ENCODE results near the gene FGF8. TPM values are rescaled to one million over a fixed set of nuclear protein-coding genes. Genes with fewer than 3 reads are reported as not detected.
"Not testable (repeated sequence)": the region's sequence is repeated elsewhere in the genome, so short reads cannot be mapped to it uniquely, and the experiment has no call there.

The FGF8 gene
- total RNA-seq, 2 donors from 2014 or later: 13.3 to 46.5 TPM

DNA sequence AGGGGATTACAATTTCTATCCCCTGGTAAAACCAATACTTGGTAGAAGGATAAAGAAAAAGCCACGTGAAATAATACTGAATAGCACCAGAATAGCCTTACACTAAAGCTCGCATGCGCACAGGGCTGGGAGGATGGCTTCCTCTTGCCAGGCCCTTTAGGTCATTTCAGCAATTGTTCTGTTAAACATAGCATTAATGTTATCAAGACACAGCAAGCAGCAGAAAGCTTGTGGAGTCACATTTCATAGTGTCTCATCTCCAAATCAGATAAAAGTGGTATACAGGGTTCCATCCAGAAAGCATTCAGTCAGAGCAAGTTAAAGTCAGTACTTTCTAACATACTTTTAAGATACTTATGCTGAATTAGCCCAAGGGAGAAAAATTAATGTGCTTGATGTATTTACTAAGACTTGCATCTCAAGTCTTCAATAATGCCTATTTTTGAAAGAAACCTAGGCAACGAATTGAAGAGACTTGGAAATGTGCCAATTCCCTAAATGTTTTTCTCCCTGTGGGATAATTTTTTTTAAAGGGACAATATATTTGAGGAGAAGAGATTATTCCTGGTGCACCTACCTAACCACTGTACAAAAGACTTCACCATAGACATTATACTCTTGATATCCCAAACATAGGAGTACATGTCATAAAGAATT is 21.6 kb upstream of the FGF8 start:
- 94 to 100% methylated on average over 3 to 4 of the region's 4 CpGs for WGBS, 2 experiments (ENCODE audit: insufficient coverage in 1 of 2, insufficient read length in 1 of 2)
- Histone ChIP-seq H3K9me3 (ENCODE audit: control insufficient read depth, low read length) (no peaks in the 10 kb centered on the region), H3K9ac (ENCODE audit: extremely low read depth, low read length, poor library complexity, severe bottlenecking) (no peak overlapping the region), H3K27me3 (ENCODE audit: control insufficient read depth, insufficient read depth, low read length, poor library complexity, severe bottlenecking) (no peaks in the 10 kb centered on the region), H3K36me3 (ENCODE audit: control insufficient read depth, insufficient read depth, low read length) (peaks cover 95% of the 10 kb centered on the region), H3K4me3 (ENCODE audit: low read length) (no peak overlapping the region), H3K4me1 (ENCODE audit: control insufficient read depth, insufficient read depth, low read length) (no peaks in the 10 kb centered on the region), H3K27ac (ENCODE audit: low read depth, low read length) (no peak overlapping the region)
- no peak for DNase-seq
- Mint-ChIP-seq H3K9me3 (no peaks in the 10 kb centered on the region), H3K4me3 (no peak overlapping the region), H3K36me3 (ENCODE audit: low read depth) (peaks cover 87% of the 10 kb centered on the region), H3K4me1 (no peaks in the 10 kb centered on the region), H3K27ac (no peak overlapping the region), H3K27me3 (ENCODE audit: insufficient read depth) (no peaks in the 10 kb centered on the region)
- TF ChIP-seq, protein P1, sequence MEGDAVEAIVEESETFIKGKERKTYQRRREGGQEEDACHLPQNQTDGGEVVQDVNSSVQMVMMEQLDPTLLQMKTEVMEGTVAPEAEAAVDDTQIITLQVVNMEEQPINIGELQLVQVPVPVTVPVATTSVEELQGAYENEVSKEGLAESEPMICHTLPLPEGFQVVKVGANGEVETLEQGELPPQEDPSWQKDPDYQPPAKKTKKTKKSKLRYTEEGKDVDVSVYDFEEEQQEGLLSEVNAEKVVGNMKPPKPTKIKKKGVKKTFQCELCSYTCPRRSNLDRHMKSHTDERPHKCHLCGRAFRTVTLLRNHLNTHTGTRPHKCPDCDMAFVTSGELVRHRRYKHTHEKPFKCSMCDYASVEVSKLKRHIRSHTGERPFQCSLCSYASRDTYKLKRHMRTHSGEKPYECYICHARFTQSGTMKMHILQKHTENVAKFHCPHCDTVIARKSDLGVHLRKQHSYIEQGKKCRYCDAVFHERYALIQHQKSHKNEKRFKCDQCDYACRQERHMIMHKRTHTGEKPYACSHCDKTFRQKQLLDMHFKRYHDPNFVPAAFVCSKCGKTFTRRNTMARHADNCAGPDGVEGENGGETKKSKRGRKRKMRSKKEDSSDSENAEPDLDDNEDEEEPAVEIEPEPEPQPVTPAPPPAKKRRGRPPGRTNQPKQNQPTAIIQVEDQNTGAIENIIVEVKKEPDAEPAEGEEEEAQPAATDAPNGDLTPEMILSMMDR (conservative IDR thresholded peaks at IDR 0.05): no peak

DNA sequence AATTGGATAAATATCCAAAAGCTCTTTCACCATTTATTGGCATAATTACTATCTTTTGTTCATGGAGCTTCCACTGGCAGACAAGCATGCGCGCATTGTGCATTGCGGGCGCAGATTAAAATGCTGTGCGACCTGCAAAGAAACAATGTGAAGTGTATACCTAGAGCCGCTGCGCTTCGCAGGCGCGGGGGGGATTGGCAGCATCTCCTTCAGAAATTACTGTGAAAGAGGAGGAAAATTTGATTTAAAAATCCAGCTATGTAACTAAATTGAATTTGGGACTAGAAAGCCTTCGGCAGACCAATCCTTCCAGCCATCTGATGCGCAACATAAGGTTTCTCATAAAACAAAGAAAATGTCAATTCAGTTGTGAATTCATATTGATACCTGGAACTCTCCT is 17.6 kb upstream of the FGF8 start:
- Histone ChIP-seq H3K4me3 (ENCODE audit: low read length) (no peak overlapping the region), H3K9ac (ENCODE audit: extremely low read depth, low read length, poor library complexity, severe bottlenecking) (no peak overlapping the region), H3K4me1 (ENCODE audit: control insufficient read depth, insufficient read depth, low read length) (no peaks in the 10 kb centered on the region), H3K9me3 (ENCODE audit: control insufficient read depth, low read length) (no peaks in the 10 kb centered on the region), H3K27me3 (ENCODE audit: control insufficient read depth, insufficient read depth, low read length, poor library complexity, severe bottlenecking) (no peaks in the 10 kb centered on the region), H3K36me3 (ENCODE audit: control insufficient read depth, insufficient read depth, low read length) (peaks cover 92% of the 10 kb centered on the region), H3K27ac (ENCODE audit: low read depth, low read length) (no peak overlapping the region)
- Mint-ChIP-seq H3K4me3 (no peak overlapping the region), H3K27ac (no peak overlapping the region), H3K27me3 (ENCODE audit: insufficient read depth) (no peaks in the 10 kb centered on the region), H3K4me1 (no peaks in the 10 kb centered on the region), H3K9me3 (no peaks in the 10 kb centered on the region), H3K36me3 (ENCODE audit: low read depth) (peaks cover 79% of the 10 kb centered on the region)
- TF ChIP-seq, protein P1 (conservative IDR thresholded peaks at IDR 0.05): no peak
- no peak for DNase-seq
- WGBS, 2 experiments (ENCODE audit: insufficient coverage in 1 of 2, insufficient read length in 1 of 2): 94 to 100% methylated on average over 12 of the region's 12 CpGs

DNA sequence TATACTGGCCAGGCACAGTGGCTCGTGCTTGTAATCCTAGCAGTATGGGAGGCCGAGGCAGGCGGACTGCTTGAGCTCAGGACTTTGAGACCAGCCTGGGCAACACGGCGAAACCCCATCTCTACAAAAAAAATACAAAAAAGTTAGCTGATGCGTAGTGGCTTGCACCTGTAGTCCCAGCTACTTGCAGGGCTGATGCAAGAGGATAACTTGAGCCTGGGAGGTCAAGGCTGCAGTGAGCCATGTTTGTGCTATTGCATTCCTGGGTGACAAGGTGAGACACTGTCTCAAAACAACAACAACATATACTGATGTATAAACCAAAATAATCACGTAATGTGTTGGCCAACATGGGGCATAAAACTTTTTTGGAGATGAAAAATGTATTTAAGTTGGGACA is 13.8 kb upstream of the FGF8 start:
- no peaks in the 10 kb centered on the region for H3K9me3 ChIP-seq (ENCODE audit: control insufficient read depth, low read length)
- peaks cover 80% of the 10 kb centered on the region for H3K36me3 Mint-ChIP-seq (ENCODE audit: low read depth)
- peaks cover 96% of the 10 kb centered on the region for H3K36me3 ChIP-seq (ENCODE audit: control insufficient read depth, insufficient read depth, low read length)
- H3K9ac ChIP-seq (ENCODE audit: extremely low read depth, low read length, poor library complexity, severe bottlenecking): no peak overlapping the region
- no peaks in the 10 kb centered on the region for H3K27me3 ChIP-seq (ENCODE audit: control insufficient read depth, insufficient read depth, low read length, poor library complexity, severe bottlenecking)
- H3K4me1 ChIP-seq (ENCODE audit: control insufficient read depth, insufficient read depth, low read length): no peaks in the 10 kb centered on the region
- no peak overlapping the region for H3K4me3 ChIP-seq (ENCODE audit: low read length)
- H3K27ac ChIP-seq (ENCODE audit: low read depth, low read length): no peak overlapping the region
- DNase-seq: no peak
- H3K27ac Mint-ChIP-seq: no peak overlapping the region
- H3K27me3 Mint-ChIP-seq (ENCODE audit: insufficient read depth): no peaks in the 10 kb centered on the region
- no peaks in the 10 kb centered on the region for H3K9me3 Mint-ChIP-seq
- peaks cover 7% of the 10 kb centered on the region for H3K4me1 Mint-ChIP-seq
- H3K4me3 Mint-ChIP-seq: no peak overlapping the region
- TF ChIP-seq, protein P1 (conservative IDR thresholded peaks at IDR 0.05): no peak
- 97 to 98% methylated on average over 5 to 7 of the region's 7 CpGs for WGBS, 2 experiments (ENCODE audit: insufficient coverage in 1 of 2, insufficient read length in 1 of 2)

DNA sequence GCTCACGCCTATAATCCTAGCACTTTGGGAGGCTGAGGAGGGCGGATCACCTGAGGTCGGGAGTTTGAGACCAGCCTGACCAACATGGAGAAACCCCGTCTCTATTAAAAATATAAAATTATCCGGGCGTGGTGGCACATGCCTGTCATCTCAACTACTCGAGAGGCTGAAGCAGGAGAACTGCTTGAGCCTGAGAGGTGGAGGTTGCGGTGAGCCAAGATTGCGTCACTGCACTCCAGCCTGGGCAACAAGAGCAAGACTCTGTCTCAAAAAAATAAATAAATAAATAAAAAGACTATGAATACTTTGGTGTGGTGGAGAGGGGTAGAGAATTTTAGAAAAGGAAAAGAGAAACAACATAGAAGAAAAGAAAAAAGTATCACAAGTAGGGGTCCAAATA is 13.3 kb upstream of the FGF8 start:
- H3K9me3 ChIP-seq (ENCODE audit: control insufficient read depth, low read length); H3K27me3 Mint-ChIP-seq (ENCODE audit: insufficient read depth); H3K4me3 ChIP-seq (ENCODE audit: low read length); H3K4me3 Mint-ChIP-seq; H3K4me1 ChIP-seq (ENCODE audit: control insufficient read depth, insufficient read depth, low read length); H3K27ac Mint-ChIP-seq; H3K27me3 ChIP-seq (ENCODE audit: control insufficient read depth, insufficient read depth, low read length, poor library complexity, severe bottlenecking); H3K9me3 Mint-ChIP-seq; H3K27ac ChIP-seq (ENCODE audit: low read depth, low read length); H3K9ac ChIP-seq (ENCODE audit: extremely low read depth, low read length, poor library complexity, severe bottlenecking); DNase-seq: not testable (repeated sequence)
- peaks cover 96% of the 10 kb centered on the region for H3K36me3 ChIP-seq (ENCODE audit: control insufficient read depth, insufficient read depth, low read length)
- peaks cover 10% of the 10 kb centered on the region for H3K4me1 Mint-ChIP-seq
- H3K36me3 Mint-ChIP-seq (ENCODE audit: low read depth): peaks cover 76% of the 10 kb centered on the region
- WGBS, 2 experiments (ENCODE audit: insufficient coverage in 1 of 2, insufficient read length in 1 of 2): 97 to 98% methylated on average over 7 to 9 of the region's 9 CpGs
